Fibroblast of skin of scalp (primary cell): Measurements from ENCODE around the gene IMMP1L.
A peak's percentile ranks its signal among the peaks of the same experiment; 100 is the strongest.

ENCODE experiments used
- DNase-seq: peaks from one replicate; pipeline ENCODE4 v3.0.0-alpha.2; 2013

IMMP1L gene

DNA sequence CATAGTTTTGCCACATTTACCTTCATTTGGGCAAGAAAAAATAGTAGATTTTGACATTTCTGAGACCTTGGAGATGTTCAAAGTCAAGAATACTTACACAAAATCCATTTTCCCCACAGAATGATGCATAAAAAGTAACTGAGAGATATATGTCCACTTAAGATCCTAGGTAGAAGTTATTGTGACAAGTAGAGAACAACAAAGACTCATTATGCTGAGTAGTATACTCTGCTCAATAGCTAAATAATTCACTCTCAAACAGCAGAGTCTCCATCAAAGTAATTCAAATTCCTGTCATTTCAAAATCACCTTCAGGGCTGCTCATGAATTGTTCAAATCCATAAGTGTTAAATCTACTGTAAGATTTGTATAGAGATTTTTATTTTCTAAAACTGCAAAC, 35.3 kb downstream of the IMMP1L start:
- DNase-seq, result no peak

DNA sequence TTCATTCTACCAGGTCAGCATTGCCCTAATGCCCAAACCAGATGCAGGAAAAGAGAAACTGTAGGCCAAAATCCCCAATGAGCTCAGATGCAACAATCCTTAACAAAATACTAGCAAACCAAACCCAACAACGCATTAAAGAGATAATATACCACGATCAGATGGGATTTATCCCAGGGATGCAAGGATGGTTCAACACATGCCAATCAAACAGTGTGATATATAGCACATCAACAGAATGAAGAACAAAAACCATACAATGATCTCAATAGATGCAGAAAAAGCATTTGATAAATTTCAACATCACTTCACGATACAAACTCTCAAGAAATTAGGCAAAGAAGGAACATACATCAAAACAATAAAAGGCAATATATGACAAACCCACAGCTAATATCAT, 45.0 kb downstream of the IMMP1L start:
- no peak for DNase-seq

DNA sequence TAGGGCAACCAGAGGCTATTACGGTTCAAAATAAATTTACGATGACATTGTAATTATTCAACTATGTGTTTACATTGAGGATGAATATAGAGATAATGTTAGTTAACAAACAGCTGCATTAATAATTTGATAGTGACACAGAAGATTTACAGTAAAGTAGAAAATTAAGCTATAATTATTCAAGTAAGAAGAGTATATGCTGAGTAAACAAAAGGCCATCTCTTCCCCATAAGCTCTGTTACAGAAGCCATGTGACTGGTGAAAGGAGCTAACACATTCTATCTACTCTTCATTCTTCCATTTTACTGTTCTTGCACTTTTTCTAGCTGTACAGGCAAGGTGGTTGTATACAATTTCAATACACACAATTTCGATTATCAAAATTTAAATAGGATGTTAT, 54.2 kb downstream of the IMMP1L start:
- no peak for DNase-seq

DNA sequence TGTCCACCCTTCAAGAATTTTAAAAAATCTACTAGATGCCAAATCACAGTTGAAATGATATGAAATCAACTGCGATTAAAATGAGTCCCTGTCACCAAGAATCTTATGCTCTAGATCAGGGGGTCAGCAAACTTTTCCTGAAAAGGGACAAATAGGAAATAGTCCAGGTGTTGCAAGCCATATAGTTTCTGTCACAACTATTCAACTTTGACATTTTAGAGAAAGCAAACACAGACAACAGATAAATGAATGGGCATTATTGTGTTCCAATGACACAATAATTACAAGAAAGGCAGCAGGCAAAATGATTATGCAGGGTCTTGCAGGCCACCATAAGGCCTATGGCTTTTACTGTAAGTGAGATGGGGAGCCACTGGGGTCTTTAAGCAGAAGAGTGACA, 58.6 kb downstream of the IMMP1L start:
- no peak for DNase-seq

DNA sequence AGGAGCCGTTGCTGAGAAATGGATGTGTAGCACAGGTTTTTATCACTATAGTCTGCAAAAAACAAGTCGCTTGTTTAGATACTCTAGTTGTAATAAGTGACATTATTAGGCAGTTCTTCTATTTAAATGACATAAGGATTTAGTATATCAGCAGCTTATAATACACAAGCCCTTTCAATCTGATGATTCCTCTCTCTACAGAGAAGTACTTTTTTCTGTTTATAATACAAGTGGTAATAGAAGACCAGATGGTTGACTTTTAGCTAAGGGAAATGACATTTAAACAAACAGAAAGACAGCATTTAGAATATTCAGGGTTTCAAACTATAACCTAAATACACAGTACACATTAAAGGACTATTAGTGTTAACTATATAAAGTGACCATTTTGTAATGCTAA, 60.4 kb downstream of the IMMP1L start:
- no peak for DNase-seq

DNA sequence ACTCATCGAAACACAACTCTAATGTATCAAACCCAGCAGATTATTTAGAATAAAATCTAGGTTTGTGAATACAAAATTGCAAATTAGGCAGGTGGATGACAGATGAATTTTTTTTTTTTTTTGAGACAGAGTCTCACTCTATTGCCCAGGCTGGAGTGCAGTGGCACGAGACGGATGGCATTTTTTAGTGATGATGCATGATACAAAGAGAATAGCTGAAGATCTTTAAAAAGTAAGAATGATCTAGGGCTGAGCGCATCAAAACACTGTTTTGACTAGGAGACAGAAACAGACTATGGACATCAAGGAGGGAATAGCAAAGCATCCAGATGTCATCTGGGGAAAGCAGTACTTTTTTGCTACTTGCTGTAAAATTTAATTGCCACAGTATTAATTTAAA, 63.8 kb downstream of the IMMP1L start:
- DNase-seq, result peak; percentile 5

DNA sequence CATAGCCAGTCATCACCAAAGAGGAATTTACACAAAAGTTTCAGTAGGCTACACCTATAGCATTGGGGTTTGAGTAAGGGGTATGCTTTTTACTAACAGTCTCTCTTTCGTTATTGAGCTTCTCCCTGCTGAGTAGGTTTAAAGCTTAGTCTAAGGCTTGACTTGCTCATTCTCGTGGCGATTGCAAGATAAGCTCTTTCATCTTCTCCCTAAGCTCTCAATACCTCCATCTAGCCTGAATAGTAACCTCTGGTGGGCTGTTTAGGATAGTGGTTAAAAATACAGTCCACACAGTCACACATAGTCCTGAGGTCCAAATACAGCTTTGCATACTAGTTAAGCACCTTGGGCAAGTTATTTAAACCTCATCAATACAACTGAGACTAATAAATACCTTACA, 65.6 kb downstream of the IMMP1L start:
- no peak for DNase-seq

DNA sequence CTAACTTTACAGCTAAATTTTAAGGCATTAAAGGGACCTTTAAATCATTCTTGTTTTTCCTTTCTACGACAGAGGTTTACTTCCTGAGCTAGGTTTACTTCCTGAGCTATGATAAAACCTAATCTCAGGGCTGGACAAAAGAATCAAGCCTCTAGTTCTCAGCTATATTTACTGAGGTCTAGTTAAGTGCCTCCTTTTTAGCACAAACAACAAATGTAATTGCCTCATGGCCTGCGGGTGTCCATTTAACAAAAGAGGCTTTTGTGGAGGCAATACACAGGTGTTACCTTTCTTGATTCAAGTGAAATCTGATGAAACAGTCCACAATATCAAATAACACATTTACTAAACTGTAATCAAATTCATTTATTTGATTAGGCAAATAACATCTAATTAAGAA, 67.3 kb downstream of the IMMP1L start:
- DNase-seq, result no peak

DNA sequence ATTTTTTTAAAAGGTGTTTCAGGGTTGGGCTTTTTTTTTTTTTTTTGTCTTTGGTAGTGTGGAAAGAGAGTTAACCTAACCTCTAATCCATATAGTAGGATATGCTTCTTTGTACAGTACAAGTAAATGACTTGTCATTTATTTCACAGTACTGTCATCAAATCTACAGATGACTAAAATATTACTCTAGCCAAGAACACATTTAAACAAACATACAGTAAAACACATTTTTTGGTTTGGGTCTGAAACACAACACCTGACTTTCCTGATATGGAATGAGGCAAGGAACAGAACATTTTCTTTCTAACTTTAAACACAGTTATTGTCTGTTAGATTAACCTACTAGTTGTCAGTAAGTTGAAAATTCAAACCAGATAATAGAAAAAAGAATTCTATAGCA, 68.1 kb downstream of the IMMP1L start:
- no peak for DNase-seq

DNA sequence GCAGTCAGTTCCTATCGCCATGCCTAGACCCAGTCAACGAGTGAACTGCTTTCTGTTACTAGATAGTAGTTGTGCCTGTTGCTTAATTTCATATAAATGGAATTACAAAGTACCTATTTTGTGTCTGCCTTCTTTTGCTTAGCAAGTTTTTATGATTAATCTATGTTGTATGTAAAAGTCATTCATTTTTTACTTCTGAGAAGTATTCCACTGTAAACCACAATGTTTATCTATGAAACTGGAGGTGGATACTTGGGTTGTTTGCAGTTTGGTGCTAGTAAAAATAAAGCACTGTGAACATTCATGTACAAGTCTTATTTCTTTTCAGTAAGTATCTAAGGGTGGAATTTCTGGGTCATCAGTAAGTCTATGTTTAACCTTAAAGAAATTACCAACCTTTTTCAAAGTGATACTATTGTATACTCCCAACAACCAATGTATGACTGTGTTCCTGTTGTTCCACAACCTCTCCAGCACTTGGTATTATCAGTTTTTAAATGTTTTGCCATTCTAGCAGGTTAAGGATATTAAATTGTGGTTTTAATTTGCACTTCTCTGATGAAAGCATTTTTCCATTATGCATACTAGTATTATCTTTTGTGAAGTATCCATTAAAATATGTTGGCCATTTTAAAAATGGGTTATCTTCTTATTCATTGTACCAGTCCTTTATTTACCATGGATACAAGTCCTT, 71.5 kb downstream of the IMMP1L start:
- DNase-seq, result peak; percentile 58

DNA sequence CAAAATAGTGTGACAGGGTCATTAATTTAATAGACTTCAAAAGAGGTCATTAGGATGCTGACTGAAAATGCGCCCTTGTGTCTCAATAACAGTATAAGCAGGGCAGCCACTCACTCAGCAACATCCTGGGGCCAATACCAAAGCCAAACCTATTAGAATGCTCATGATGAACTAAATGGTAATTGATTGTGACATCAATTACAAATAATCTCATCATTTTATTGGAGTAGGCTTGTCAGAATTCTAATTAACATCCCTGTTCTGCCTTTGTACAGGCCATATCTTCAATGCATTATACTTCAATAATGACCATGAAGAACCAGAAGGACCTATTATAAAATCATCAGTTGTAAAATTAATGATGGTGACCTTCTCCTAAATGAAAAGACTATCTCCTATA, 75.6 kb downstream of the IMMP1L start:
- no peak for DNase-seq

DNA sequence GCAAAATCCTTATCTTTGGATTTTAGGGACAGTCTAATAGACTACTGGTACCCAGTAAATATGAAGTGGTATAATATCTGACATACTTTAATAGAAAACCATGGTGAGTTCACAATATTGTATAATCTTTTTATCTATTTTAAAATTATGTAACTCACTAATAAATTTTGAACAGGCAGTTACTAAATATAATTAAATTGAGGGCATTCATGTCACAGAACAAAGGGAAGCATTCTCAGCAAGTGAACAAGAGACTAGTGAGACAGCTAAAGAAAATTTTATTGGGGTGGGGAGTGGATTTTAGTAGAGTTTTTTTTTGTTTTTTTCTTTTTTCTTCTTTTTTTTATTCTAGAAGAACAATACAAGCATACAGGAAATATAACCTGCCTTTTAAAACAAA, 84.8 kb downstream of the IMMP1L start:
- no peak for DNase-seq

DNA sequence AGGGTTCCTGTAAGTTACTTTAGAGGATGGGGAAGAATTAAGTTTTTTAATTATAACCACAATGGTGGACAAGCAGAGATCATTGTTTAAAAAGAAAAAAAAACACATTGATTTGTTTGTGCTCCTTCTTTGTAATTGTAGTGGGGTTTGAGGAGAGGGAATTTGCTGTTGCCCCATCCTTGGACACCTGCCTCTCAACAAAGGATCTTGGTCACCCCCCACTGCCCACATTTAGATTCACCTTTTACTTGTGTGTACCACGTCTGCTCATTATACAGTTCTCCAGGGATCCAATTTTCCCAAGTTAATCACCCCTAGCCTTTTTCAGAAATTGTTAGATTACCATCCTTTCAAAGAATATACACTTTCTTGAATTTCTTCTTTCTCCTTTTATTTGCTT, 86.7 kb downstream of the IMMP1L start:
- no peak for DNase-seq

DNA sequence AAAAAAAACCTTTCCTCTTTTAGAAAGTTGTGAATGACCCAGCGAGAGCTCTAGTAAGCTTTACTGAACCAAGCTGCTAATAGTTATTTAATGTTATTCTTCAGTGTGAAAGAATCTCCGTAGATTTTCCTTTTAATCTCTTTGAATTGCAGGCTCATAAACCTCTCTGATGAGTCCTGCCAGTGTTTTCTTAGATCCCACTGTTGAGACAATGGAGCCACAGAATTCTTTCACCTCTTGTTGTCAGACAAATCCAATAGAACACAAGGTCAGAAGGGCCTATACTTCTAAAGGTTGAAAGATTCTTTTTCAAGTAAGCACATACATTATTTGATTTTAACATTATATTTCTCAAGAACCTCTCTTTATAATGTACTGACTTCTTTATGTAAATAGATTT, 87.6 kb downstream of the IMMP1L start:
- DNase-seq, result no peak

DNA sequence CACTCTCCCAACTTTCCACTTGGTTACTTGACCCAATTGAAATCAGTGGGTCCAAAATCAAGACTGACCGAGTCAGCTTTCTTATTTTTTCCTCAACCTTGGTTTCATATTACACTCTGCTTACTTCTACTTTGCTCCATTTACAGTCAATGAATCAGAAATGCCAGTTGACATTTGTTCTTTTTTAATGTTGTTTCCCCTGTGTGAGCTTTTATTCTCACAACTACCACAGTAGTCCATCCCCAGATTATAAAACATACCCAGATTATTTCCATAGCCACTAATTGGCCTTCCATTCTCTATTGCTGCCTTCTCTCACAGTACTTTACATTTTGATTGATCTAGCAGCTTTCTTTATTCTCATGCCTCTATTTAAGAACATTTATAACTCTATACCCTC, 89.8 kb downstream of the IMMP1L start:
- no peak for DNase-seq

DNA sequence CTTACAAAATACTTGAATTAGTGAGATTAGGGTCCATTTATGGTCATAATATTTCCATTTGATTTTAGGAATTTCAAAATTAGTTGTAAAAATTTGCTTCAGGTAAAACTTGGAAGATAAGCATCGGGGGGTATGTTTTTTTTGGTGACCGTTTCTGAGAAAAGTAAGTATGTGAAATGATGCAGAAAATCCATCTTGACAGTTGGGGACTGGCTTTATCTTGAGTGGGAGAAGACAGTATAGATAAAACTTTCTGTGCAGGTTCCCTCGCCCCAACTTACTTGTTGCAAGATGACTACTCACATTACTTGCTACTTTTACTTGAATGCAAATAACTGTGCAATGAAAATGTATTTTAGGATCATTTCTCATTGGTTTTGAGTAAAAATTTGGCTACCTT, 90.3 kb downstream of the IMMP1L start:
- no peak for DNase-seq

DNA sequence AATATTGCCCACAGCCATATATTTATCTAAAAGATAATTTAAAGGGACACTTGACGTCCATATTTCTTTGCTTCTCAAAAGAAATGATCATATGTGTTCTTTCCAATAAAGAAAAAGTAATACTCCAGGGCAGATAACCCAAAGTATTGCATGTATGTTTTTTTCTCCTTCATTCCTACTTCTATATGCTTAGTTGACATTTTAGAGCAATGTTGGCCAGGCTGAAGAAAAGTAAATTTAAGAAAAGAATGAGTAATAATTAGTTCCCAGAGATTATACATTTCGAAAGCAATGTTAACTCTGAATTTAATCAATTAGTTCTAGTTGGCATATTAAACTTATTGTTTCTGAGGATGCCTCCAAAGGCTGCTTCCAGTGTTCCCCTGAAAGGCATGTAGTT, 91.6 kb downstream of the IMMP1L start:
- no peak for DNase-seq

DNA sequence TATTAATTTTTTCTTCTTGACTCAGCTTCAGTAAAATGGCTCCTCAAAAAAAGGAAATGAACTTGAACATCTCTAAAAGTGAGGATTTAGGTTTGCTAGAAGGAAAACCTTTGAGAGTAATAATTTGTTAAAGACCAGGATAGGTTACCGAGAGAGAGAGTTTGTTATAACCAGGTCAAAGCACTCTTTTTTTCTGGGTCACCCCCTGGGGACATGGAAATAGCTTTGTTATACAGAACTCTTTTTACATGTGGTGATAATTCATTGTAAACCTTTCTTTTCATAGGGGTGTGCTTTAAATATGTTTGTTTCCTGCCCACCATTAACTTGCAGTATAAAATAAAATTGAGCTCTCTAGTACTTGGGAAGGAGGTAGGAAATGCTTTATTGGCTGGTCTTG, 92.1 kb downstream of the IMMP1L start:
- DNase-seq, result no peak

DNA sequence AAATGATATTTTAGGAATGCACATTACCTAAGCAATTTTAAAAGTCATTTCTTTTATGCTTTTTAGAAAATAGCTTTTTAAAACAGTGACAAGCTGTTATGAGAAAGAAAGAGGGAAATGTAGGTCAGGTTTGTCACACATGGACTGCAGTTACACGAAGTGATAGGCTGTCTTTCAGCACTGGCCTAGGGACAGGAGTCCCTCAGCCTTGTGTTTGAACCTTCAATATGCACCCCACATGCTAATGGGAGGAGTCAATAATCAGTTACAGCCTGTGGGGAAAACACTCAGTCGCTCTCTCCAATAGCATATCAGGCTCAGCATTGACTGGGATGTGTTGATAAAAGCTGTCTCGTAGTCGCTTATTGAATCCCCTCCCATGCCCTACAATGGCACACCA, 94.0 kb downstream of the IMMP1L start:
- no peak for DNase-seq

DNA sequence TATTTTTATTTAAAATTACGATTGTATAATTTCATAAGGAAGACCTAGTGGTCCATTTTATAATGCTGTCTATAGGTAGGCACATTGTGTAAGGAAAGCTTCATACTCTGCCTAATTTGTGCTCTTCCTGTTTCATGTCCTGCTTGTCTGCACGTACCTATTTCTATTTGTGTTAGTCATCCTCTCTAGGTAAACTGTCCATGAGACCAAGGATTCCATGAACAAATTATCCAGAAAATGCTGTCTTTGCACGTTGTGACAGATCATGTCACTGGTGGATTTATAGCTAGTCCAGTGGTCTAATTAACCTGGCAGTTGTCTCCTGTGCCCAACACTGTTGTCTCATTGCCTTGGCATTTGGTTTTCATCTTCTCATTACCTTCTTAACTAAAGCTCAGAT, 95.1 kb downstream of the IMMP1L start:
- no peak for DNase-seq

DNA sequence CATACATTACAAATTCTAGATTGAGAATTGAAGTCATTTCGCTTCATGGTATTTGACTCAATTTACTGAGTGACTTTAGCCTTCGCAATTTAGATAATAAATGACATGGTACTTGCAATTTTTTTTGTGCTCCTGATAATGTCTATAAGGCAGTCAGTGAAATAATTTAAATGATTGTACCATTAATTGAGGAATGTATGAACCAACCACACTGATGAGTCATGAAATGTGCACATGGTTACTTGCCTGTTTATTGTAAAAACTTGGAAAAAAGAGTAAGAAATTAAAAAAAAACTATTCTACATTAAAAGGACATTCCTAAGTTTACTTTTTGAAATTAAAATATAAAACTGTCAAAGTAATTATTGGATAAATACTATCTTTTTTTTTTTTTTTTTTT, 96.5 kb downstream of the IMMP1L start:
- peak; percentile 65 for DNase-seq

DNA sequence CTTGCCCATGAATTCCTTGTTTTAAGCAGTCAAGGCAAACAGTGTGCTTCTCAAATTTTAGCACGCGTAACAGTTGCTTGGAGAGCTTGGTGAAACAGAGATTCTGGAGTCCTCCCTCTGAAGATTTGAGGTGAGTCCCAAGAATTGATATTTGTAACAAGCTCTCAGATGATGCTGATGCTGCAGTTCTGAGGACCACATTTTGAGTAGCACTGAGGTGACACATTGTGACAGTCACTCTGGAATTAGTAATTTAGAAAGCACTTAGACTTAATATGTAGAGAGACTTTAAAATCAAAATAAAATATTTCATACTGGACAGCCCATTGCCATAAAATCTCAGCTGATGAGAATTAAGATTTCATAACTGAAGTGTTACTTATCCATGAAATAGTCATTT, 101.2 kb downstream of the IMMP1L start:
- DNase-seq, result no peak

DNA sequence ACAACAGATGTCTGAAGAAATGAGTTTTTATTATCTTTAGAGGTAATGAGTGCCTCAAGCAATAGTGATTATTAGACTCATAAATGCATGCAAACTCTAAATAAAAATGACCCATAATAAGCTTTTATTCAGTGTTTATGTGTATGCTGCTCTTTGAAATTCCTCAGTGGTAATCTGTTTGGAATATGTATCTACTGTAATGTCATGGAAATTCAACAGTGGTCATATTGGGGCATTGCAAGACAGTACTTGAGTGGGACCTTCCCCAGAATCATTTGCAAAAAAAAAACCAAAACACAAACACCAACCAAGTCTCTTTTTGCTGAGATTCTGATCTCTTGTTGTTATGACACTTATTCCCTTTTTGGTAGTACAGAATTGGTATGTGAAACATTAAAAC, 104.8 kb downstream of the IMMP1L start:
- DNase-seq, result no peak

DNA sequence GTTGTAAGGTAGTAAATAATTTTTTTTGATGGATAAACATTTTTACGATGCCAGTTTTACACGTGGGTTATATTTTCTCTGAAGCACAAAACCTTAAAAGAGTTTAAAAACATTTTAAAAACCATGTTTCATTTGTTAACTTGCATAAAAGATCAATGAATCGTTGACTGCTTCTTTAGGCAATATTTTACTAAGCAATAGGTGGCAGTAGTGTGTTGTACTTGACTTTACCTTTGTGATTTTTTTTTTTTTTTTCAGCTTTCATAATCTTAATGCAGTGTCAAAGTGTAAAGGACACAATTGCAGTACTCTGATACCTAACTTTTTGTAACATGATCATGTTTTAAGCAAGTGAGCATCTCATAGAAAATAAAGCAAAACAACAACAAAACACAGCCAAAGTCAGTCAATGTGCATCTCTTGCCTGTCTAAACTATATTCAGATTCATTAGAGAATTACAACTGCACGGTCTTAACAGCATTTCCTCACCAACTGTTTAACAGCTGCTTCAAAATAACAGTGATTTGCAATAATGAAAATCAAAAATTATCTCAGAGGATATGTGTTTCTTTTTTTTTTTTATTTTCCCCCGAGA, 112.1 kb downstream of the IMMP1L start:
- peak; percentile 22 for DNase-seq

DNA sequence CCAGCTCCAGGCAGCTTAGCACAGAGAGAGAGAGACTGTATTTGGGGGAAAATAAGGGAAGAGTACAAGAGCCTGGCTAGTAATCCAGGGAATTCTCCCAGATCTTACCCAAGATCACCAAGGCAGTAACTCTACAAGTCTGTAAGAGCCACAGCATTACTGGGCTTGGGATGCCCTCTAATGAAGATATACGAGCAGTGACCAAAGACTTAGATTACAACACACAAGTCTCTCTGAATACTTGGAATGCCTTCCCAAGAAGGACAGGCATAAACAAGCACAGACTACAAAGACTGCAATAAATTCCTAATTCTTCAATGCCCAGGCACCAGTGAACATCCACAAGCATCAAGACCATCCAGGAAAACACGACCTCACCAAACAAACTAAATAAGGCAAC, 122.0 kb downstream of the IMMP1L start:
- DNase-seq, result no peak
